HG03135 (cell line): ENCODE results near the gene MAPKAPK2.

Source experiments
- ATAC-seq: cut with Tn5 transposase; IDR thresholded peaks from one replicate; pipeline ENCODE4 v1.9.1; 2021; ENCODE audit warnings: mild to moderate bottlenecking, moderate library complexity; ENCODE audit not compliant: unreplicated experiment

The MAPKAPK2 gene

DNA sequence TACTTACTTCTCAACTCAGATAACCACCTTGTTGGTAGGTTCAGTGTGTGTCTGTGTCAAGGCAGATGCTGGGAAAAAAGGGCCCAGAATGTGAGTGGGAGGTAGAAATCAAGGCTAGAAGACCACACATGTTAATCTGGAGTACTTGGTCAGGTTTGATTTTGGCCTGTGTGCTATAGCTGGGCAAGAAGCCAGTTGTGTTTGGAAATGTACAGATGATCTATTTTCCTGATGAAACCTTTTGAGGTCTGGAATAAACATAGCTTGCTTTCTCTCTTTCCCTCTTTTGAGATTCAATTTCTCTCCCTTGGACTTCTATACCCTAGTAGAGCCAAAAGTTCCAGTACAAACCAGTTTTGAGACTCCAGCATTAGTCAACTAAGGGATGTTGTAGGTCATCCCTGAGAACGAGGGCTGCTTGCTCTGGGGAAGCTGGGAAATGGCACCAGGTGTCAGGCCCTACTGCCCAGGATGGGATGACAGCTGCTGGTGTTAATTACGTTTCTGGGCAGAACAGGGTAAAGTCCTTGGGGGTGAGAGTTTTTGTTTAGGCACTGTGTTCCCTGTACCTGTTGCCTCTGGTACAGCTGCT is 15.8 kb downstream of the MAPKAPK2 start:
- no peak for ATAC-seq

DNA sequence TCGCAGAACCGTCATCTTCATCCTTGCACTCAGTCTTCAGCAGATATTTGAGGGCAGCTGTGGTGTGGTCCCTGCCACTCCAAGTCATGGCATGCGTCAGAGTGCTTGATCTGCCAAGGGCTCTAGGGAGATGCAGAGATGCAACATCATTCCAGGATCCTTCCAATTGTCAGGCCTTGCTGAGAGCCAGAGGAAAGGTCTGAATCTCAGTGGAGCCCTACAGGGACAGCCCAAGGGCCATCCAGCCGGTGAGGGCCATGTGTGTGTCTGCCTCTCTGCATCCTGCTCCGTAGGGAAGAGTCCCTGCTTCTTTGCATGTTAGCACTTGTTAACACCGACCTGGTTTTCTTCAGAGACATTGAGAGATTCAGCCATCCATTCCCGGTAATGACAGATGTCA is 17.6 kb downstream of the MAPKAPK2 start:
- no peak for ATAC-seq

DNA sequence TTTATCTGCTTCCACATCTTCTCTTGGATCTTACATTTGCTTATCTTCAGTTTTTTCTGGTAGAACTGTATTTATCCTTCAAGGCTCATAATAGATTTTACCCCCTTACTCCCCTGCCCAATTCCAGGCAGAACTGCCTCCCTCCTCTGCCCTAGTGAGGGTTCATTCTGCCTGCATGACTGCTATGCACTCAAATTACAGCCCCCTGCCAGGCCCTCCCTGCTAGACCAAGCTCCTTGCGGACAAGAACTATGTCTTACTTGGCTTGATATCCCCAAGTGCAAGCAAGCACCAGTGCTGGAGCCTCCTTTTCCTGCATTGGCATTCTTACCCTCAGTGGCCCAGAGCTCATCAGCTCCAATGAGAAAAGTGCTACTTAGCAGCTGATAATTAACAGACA is 18.1 kb downstream of the MAPKAPK2 start:
- no peak for ATAC-seq

DNA sequence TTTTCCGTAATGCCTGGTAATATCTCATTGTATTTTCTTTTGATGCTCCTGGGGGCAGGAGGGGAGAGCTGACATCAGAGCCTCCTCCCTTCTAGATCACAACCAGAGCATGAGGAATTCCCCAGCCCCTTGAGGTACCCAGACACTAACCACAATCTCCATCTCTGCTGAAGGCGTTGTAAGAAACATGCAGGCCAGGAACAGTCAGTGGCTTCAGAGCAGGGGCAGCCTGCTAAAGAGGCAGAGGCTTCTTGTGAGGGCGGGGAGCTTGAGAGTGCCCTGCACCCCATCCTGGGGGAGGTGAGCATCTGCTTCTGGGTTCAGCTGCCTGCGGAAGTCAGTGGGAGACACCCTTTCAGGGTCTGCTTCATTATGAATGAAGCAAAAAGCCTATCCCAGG is 19.0 kb downstream of the MAPKAPK2 start:
- ATAC-seq = no peak

DNA sequence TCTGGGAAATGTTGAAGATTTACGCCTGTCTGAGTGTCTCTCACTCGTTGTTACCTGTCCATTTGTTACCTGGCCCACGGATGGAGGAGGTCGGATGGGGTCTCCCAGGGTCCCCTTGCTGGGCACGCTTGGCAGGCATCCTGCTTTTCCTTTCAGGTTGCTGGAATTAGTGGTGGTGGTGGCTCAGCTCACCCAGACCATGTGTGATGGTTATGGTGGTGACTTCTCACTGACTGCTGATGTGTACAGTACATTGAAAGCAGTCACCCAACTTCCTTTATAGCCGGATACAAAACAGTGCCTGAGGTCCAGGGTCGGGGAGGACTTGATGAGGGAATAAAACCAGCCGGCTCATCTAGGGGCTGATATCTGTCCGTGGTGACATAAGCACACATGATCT is 19.5 kb downstream of the MAPKAPK2 start:
- no peak for ATAC-seq

DNA sequence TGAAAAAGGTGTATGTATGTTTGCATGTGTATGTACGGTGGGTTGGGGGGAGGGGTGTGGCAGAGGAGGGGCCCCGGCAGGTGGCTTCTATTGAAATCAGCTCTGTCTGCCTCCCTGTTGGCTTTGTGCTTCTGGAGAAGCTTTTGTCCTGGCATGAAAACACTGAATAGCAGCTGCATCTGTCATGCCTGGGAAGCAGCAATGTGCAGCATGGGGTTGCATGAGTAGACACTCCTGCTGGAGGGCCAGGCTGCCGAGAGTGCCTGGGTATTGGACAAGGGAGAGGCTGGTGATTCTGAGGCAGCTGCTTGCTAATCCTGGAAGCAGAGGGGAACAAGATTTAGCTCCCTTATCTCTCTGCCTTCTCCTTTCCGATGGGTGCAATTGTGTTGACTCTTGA is 20.5 kb downstream of the MAPKAPK2 start:
- no peak for ATAC-seq

DNA sequence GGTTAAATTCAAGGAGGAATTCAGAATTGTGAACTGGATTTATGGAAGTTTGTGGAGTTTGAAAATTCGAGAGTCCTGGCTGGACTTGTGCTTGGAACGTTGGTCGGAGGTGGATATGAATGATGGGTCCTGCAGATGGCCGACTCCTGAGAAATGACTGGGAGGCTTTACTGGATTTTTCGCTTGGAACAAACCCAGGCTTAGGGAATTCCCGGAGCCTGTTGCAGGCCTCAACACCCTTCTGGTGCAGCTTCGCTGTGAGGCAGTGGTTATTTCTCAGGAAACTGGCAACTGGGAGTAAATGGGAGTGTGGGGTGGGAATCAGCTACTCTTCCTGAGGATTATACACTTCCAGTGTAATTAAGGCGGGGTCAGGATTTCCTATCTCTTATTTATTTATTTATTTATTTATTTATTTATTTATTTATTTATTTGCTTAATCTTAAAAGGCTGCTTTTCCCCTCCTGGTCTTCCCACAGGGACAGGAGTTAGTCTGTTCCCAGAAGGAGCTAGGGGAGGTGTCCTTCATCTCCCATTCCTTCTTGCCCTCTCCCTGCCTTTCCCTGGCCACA is 21.1 kb downstream of the MAPKAPK2 start:
- ATAC-seq = no peak

DNA sequence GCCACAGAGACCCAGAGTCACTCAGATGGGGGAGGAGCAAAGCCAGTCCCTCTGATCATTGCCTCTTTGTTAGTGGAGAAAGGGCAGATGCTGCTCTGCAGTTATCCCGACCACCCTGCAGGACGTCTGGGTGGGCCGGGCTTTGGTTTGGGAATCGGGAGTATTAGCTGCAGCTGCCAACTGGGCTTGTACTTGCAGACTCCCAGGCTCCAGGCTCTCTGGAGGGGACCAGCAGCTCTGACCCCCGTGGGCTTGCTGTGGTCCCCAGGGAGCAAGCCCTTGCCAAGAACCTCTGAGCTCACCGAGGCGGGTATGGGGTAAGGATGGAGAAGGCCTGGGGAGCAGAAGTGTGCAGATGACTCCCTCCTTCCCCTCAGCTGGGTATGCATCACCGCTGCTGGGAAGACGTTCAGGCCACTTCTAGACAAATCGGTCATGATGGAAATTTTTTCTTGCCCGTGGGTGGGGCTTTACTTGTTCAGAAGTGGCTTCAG is 21.6 kb downstream of the MAPKAPK2 start:
- no peak for ATAC-seq

DNA sequence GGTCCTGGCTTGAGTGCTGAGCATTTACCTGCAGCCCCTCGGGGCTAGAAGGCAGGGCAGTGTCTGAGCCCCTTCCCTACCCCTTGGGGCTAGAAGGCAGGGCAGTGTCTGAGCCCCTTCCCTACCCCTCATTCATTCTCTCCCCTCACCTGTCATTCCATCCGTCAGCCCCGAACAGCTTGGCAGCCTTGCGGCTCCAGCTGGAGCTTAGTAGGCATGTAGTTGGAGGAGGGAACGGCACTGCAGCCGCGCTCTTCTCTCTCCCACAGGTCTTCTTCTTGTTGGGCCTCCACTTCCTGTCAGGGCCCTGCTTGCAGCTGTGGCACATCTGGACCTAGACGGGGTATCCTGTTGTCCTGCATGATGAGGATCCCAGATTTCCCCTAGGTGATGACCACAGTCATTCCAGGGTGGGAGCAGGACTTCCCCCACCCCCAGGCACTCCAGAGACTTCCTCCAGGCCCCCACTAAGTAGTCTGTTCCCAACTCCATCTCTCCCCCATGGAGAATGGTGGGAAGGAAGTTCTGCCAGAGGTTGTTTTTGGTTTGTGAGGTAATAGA is 22.2 kb downstream of the MAPKAPK2 start:
- no peak for ATAC-seq

DNA sequence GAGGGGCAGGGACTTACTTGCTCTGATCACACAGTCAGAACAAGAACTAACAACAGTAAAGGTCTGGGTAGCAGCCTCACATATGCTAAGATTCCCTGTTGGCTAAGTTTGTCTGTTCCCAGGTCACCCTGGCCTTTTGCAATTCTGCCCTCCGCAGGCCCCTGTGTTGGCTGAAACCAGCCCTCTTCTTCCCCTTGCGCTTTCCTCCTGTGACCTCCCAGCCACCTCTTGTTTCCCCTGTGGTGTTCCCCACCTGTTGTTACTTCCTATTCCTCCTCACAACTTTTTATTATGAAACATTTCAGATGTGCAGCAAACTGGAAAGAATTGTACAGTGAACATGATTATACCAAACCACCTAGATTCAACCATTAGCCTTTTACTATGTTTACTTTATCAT is 23.4 kb downstream of the MAPKAPK2 start:
- ATAC-seq = no peak

DNA sequence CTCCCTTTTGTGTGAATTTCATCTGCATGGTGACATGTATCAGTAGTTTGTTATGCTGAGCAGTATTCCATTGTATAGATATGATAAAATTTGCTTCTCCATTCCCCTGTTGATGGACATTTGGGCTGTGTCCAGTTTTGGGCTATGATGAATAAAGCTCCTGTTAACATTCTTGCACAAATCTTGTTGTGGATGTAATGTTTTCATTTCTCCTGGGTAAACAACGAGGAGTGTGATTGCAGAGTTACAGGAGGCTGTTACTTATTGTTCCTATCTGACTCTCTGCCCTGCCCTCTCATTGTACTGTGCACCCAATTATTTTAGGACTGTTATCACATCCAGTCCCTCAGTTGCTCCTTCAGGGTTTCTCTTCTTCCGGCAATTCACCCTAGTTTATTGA is 24.2 kb downstream of the MAPKAPK2 start:
- ATAC-seq = no peak

DNA sequence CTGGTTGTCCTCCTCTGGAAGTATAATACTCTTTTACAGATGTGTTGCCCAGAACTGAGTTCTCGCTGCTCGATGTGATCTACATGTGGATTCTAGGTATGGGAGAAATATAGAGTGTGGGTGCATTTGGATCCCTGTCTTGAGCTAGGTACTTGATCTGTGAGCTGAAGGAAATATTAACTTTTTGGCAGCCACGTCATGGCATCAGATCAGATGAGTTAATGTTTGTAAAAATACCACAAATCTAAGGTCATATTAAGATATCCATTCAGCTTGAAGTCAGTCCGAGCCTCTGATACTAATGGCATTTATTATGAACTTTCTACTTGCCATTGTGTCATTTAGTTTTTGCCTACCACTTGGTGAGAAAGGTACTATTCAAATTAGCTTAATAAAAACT is 24.6 kb downstream of the MAPKAPK2 start:
- ATAC-seq = no peak

DNA sequence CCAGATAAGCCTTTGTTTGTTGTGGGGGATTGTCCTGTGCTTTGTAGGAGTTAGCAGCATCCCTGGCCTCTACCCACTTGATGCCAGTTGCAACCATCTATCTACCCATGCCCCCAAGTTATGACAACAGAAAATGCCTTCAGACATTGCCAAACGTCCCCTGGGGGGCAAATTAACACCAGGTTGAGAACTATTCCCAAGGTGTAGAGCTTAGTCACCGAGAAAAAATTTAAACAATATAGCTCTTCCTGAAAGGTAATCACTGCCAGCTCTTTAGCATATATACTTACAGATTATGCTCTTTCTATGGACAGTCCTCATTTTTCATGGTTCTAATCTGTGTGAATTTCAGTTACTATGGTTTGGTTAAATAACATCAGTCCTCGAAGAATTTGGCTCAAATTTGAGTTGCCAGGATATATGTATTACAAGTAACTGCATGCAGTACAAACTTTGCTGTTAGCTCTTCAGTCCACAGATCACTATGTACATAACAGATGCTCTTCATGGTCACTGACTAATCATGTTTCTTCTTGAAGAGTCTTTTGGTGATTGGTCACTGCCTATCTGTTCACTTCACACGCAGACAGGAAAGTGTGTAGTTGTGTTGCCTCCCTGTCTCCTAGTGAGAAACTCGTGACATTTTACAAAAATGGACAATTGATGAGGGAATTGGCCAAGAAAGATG is 25.2 kb downstream of the MAPKAPK2 start:
- no peak for ATAC-seq

DNA sequence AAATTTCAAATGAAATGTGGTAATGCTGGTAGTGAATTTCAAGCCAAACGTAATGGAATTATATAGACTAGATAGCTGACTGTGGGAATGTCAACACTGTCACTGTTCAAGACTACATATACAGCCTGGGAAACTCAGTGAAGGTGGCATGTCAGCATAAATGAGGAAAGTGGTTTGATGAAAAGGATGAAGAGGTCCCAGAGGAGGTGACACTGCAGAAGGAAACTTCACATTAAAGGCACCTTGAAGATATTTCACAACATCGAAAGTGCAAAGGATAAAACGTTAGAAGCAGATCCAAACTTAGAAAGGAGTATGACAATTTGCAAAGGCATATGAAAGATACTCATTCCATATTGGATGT is 25.7 kb downstream of the MAPKAPK2 start:
- ATAC-seq = no peak

DNA sequence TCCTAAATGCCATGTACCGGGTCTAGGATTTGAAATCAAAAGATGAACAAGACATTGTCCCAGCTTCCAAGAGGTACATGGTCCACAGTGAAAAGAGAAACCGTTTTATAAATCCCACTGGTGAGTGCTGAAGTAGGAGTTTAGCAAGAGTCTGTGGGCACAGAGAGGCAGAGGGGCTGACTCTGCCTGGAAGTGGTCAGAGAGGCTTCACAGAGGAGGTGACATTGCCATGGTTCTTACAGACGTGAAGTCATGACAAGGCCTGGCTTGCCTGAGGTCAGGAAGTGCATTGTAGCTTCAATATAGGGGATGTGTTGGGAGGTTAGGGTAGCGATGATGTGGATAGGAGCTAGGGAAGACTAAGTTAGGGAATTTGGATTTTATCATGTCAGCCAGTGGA is 28.4 kb downstream of the MAPKAPK2 start:
- no peak for ATAC-seq

DNA sequence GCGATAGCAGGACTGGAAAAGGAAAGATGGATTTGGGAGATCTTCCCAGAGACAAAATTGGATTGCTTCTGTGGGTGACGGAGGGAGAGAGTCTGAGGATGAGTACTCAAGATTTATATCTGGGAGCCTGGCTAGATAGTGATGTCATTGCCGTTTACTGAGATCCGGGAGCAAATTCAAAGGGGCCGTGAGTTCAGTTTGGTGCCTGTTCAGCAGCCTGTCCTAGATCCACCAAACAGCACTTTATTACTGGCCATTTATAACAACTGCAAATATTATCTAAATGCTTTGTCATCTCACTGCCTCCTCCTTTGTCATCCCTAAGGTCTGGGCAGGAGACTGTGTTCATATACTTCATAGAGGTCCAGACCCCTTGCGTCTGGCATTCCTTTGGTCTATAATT is 29.2 kb downstream of the MAPKAPK2 start:
- no peak for ATAC-seq

DNA sequence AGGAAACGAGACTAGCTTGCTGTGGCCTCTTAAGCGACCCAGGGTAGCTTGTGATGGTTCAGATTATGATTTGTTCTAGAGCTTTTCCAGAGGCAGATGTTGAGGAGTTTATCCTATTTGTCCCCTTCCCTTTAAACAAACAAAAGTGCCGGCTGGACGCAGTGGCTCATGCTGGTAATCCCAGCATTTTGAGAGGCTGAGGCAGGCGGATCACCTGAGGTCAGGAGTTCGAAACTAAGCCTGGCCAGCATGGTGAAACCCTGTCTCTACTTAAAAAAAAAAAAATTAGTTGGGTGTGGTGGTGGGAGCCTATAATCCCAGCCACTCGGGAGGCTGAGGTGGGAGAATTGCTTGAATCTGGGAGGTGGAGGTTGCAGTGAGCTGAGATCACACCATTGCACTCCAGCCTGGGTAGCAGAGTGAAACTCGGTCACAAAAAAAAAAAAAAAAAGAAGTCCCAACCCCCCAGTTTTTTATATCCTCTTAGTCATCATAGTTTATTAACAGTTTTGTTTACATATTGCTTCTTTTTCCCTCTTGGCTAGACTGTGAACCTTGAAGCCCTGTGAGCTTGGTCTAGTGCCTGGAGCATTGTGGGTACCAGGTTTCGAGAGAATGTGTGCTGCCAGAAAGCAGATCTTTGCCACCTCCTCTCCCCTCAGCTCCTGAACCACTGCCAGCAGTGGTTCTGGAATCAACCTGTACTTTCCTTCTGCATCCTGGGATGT is 29.8 kb downstream of the MAPKAPK2 start:
- ATAC-seq = no peak

DNA sequence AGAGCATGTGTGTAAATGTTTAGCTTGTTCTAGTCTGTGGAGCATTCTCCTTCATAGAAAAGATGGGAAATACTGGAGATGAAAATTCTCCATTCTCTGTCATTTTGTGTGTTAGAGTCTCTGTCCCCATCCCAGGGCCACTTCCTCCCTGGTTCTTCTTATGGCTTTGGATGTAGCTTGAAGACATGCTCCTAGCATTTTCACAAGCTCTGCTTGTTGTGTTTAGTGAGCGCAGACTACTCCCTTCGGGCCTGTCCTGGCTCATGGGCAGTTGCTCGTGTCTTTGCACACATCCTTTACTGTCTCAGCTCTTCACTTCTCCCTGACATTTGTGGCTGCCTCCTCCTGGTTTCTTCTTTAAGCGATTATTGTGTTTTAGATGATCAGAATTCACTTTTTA is 30.4 kb downstream of the MAPKAPK2 start:
- no peak for ATAC-seq

DNA sequence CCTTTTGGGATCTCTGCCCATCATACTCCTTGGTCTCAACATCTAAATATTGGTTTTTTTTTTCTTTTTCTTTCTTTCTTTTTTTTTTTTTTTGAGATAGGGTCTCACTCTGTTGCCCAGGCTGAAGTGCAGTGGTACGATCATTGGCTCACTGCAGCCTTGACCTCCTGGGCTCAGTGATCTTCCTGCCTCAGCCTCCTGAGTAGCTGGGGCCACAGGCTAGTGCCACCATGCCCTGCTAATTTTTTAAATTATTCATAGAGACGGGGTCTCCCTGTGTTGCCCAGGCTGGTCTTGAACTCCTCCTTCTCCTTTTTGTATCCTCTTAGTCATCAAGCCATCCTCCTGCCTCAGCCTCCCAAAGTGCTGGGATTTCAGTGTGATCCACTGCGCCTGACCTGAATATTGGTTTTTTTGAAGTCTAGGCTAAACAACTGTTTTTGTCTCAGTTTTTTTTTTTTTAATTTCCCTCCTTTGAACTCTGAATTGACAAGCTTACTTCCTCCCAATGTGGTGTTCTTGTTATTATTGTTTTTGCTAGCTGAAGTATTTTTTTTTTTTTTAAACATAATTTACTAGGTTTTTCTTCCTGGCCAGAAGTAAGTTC is 30.9 kb downstream of the MAPKAPK2 start:
- ATAC-seq = no peak

DNA sequence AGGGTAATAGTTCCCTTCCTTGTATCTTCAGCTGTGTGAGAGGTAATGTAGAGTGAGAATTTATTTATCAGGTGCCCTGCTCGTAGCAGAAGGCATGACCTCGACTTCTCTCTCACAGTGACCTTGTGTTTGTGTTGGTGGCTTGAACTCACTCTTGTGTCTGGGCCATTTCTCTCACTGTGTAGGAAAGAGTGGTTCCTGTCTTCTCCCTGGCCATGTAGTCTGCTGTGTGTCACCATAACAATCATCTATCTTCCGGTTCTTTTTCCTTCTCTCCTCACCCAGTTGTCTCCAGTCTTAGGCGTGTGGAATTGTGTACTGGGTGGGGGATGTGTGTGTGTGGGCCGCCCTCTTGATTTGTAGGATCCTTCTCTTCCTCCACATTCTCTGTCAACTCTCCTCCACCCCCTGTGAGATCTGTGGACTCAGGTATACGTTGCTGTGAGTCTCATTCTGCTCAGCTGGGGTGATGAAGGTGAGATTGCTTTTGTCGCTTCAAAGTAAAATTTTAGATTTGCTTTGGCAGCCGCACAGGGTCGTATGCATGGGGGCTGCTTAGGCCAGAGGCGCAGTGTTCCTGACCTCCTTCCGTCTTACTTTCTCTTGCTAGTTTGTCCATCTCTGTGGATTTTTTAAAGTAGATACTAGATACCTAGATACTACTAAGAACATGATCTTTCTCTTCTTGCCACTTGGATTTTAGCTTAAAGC is 31.6 kb downstream of the MAPKAPK2 start:
- ATAC-seq = no peak
